ENCODE measurements around the gene AFAP1.

AFAP1 gene

DNA sequence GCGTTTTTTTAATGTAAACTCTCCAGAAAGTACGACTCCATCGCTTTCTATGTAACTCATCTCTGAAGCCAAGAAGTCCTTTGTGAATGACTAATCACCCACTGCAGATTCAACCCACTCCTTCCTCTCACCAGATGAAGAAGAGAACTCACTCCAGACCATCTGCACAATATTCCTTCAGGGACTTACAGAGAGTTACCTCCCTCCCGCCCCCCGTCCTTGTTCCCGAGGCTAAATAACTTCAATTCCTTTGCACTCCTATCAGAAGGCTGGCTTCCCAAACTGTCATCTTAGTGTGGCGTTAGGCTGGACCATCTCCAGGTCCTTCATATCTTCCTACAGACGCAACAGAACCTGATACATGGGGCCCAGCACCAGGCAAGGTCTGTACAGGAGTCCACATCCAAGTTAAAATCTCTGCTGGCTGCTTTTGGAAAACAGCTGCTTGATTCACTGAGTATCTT, 82.4 kb downstream of the AFAP1 start:
- TF ChIP-seq ZNF843 (tag by site-specific recombination; IDR thresholded peaks at IDR 0.05) (no peak), ZNF707 (tag by site-specific recombination; IDR thresholded peaks at IDR 0.05) (no peak)
- TF ChIP-seq, protein P1, sequence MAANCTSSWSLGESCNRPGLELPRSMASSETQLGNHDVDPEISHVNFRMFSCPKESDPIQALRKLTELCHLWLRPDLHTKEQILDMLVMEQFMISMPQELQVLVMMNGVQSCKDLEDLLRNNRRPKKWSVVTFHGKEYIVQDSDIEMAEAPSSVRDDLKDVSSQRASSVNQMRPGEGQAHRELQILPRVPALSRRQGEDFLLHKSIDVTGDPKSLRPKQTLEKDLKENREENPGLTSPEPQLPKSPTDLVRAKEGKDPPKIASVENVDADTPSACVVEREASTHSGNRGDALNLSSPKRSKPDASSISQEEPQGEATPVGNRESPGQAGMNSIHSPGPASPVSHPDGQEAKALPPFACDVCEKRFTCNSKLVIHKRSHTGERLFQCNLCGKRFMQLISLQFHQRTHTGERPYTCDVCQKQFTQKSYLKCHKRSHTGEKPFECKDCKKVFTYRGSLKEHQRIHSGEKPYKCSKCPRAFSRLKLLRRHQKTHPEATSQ (tag by site-specific recombination; IDR thresholded peaks at IDR 0.05) = no peak
- TF ChIP-seq, protein P2, sequence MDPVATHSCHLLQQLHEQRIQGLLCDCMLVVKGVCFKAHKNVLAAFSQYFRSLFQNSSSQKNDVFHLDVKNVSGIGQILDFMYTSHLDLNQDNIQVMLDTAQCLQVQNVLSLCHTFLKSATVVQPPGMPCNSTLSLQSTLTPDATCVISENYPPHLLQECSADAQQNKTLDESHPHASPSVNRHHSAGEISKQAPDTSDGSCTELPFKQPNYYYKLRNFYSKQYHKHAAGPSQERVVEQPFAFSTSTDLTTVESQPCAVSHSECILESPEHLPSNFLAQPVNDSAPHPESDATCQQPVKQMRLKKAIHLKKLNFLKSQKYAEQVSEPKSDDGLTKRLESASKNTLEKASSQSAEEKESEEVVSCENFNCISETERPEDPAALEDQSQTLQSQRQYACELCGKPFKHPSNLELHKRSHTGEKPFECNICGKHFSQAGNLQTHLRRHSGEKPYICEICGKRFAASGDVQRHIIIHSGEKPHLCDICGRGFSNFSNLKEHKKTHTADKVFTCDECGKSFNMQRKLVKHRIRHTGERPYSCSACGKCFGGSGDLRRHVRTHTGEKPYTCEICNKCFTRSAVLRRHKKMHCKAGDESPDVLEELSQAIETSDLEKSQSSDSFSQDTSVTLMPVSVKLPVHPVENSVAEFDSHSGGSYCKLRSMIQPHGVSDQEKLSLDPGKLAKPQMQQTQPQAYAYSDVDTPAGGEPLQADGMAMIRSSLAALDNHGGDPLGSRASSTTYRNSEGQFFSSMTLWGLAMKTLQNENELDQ (tag by site-specific recombination; IDR thresholded peaks at IDR 0.05; ENCODE audit: low read depth) = no peak
- no peak overlapping the region for H3K4me3 ChIP-seq (ENCODE audit: low read depth, low read length)
- ChIA-PET POLR2A (no interaction called here), CTCF (interaction anchor here (0.6 kb wide), 1 partner anchor 70 kb away, joined by 3 read pairs; no protein-coding TSS in a partner anchor)
- H3K9me3 ChIP-seq (ENCODE audit: control insufficient read depth, insufficient read depth, low read depth, low read length) = no peaks in the 10 kb centered on the region
- no peak overlapping the region for H3K27ac ChIP-seq (ENCODE audit: extremely low read depth, low read depth, low read length)
- H3K36me3 ChIP-seq (ENCODE audit: control insufficient read depth in 2 of 2, insufficient read depth in 1 of 2, low read length in 2 of 2) = peaks cover 0 to 14% of the 10 kb centered on the region in 2 experiments; a peak in 1 of 3 replicates
- no peaks in the 10 kb centered on the region for H3K4me1 ChIP-seq (ENCODE audit: control insufficient read depth, insufficient read depth, low read length)

- Histone ChIP-seq H3K27ac (ENCODE audit: extremely low read depth, low read depth, low read length) (no peak overlapping the region), H3K36me3 (ENCODE audit: control insufficient read depth in 2 of 2, insufficient read depth in 1 of 2, low read length in 2 of 2) (peaks cover 0 to 17% of the 10 kb centered on the region in 2 experiments; a peak in 1 of 3 replicates), H3K4me1 (ENCODE audit: control insufficient read depth, insufficient read depth, low read length) (no peaks in the 10 kb centered on the region), H3K9me3 (ENCODE audit: control insufficient read depth, insufficient read depth, low read depth, low read length) (no peaks in the 10 kb centered on the region), H3K4me3 (ENCODE audit: low read depth, low read length) (no peak overlapping the region)
- ChIA-PET CTCF (no interaction called here), POLR2A (no interaction called here)
- TF ChIP-seq ZNF37A (tag by site-specific recombination; IDR thresholded peaks at IDR 0.05) = no peak
- TF ChIP-seq, protein P3, sequence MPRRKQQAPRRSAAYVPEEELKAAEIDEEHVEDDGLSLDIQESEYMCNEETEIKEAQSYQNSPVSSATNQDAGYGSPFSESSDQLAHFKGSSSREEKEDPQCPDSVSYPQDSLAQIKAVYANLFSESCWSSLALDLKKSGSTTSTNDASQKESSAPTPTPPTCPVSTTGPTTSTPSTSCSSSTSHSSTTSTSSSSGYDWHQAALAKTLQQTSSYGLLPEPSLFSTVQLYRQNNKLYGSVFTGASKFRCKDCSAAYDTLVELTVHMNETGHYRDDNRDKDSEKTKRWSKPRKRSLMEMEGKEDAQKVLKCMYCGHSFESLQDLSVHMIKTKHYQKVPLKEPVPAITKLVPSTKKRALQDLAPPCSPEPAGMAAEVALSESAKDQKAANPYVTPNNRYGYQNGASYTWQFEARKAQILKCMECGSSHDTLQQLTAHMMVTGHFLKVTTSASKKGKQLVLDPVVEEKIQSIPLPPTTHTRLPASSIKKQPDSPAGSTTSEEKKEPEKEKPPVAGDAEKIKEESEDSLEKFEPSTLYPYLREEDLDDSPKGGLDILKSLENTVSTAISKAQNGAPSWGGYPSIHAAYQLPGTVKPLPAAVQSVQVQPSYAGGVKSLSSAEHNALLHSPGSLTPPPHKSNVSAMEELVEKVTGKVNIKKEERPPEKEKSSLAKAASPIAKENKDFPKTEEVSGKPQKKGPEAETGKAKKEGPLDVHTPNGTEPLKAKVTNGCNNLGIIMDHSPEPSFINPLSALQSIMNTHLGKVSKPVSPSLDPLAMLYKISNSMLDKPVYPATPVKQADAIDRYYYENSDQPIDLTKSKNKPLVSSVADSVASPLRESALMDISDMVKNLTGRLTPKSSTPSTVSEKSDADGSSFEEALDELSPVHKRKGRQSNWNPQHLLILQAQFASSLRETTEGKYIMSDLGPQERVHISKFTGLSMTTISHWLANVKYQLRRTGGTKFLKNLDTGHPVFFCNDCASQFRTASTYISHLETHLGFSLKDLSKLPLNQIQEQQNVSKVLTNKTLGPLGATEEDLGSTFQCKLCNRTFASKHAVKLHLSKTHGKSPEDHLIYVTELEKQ (tag by site-specific recombination; IDR thresholded peaks at IDR 0.05; ENCODE audit: borderline replicate concordance) = no peak
- no peak for TF ChIP-seq ZNF423 (tag by site-specific recombination; IDR thresholded peaks at IDR 0.05)
- TF ChIP-seq ZNF654 (tag by site-specific recombination; IDR thresholded peaks at IDR 0.05; ENCODE audit: low read depth) = no peak
- no peak for TF ChIP-seq ZNF292 (tag by site-specific recombination; IDR thresholded peaks at IDR 0.05; ENCODE audit: borderline replicate concordance, low read depth)
- no peak for TF ChIP-seq ZNF341 (tag by site-specific recombination; IDR thresholded peaks at IDR 0.05; ENCODE audit: low read depth)
- no peak for TF ChIP-seq ZBTB6 (tag by site-specific recombination; IDR thresholded peaks at IDR 0.05)
- no peak for TF ChIP-seq ZNF202 (tag by site-specific recombination; IDR thresholded peaks at IDR 0.05; ENCODE audit: borderline replicate concordance)
- TF ChIP-seq ZBTB44 (tag by site-specific recombination; IDR thresholded peaks at IDR 0.05) = no peak
- no peak for TF ChIP-seq ZNF629 (tag by site-specific recombination; IDR thresholded peaks at IDR 0.05)
- TF ChIP-seq ZNF302 (tag by site-specific recombination; IDR thresholded peaks at IDR 0.05; ENCODE audit: low read depth) = no peak
- no peak for TF ChIP-seq IKZF3 (tag by site-specific recombination; IDR thresholded peaks at IDR 0.05)
- TF ChIP-seq, protein P4, sequence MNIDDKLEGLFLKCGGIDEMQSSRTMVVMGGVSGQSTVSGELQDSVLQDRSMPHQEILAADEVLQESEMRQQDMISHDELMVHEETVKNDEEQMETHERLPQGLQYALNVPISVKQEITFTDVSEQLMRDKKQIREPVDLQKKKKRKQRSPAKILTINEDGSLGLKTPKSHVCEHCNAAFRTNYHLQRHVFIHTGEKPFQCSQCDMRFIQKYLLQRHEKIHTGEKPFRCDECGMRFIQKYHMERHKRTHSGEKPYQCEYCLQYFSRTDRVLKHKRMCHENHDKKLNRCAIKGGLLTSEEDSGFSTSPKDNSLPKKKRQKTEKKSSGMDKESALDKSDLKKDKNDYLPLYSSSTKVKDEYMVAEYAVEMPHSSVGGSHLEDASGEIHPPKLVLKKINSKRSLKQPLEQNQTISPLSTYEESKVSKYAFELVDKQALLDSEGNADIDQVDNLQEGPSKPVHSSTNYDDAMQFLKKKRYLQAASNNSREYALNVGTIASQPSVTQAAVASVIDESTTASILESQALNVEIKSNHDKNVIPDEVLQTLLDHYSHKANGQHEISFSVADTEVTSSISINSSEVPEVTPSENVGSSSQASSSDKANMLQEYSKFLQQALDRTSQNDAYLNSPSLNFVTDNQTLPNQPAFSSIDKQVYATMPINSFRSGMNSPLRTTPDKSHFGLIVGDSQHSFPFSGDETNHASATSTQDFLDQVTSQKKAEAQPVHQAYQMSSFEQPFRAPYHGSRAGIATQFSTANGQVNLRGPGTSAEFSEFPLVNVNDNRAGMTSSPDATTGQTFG (tag by site-specific recombination; IDR thresholded peaks at IDR 0.05; ENCODE audit: borderline replicate concordance) = no peak
- no peak for TF ChIP-seq REPIN1 (tag by site-specific recombination; IDR thresholded peaks at IDR 0.05; ENCODE audit: low read depth)
- TF ChIP-seq INSM2 (tag by site-specific recombination; IDR thresholded peaks at IDR 0.05) = no peak
- no peak for TF ChIP-seq ZNF132 (tag by site-specific recombination; IDR thresholded peaks at IDR 0.05; ENCODE audit: borderline replicate concordance)
Observed at GRCh38 chr4:7855731-7856130, 83.9 kb downstream of the AFAP1 start.
